ENCODE data around the gene ELAVL3. TPM values are rescaled to one million over a fixed set of nuclear protein-coding genes. Genes with fewer than 3 reads are reported as not detected.

Gene ELAVL3
- total and polyA plus RNA-seq, 3 donors from 2014 or later = 0.74 to 7.5 (median 6.1) TPM

- H3K4me1 ChIP-seq = no peaks in the 10 kb centered on the region
- no peak overlapping the region for H3K27ac ChIP-seq
- TF ChIP-seq POLR2A (IDR thresholded peaks at IDR 0.05) (no peak), CTCF (IDR thresholded peaks at IDR 0.05) (peak; percentile 60 to 68 (median 63))
- no peaks in the 10 kb centered on the region for H3K9me3 ChIP-seq
- DNase-seq = no peak
- WGBS, 2 donors = 69% methylated on average over 14 to 18 of the region's 23 CpGs
- H3K4me3 ChIP-seq = no peak overlapping the region
- intact Hi-C loops (cut with DNase I; ENCODE audit: low total_unique reads) = loop anchor here (10.0 kb wide), 1 partner anchor 152 kb away; the partner anchor contains the start of gene TSPAN16
- no peaks in the 10 kb centered on the region for H3K27me3 ChIP-seq
- no peaks in the 10 kb centered on the region for H3K36me3 ChIP-seq (ENCODE audit: low read depth, missing control alignments)
Observed at GRCh38 chr19:11446652-11447301, 34.1 kb downstream of the ELAVL3 start.

DNA sequence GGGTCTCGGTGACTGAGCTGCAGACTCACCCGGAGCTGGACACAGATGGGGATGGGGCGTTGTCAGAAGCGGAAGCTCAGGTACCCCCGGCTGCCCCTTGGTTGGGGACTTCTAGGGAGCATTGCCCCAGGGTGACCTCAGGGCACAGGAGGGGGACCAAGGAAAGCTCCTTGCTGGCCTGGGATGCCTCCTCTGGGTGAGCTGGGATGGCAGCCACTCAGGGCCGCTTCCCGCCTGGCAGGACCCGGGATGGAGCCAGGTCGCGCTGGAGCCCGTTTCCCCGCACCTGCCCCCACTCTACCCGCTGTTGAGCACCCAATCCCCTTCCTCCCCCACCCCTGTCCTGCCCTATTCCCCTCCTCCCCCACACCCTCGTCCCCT is 34.6 kb downstream of the ELAVL3 start:
- Histone ChIP-seq H3K36me3 (ENCODE audit: low read depth, missing control alignments) (no peaks in the 10 kb centered on the region), H3K4me3 (no peak overlapping the region), H3K27ac (no peak overlapping the region), H3K4me1 (no peaks in the 10 kb centered on the region), H3K9me3 (no peaks in the 10 kb centered on the region), H3K27me3 (no peaks in the 10 kb centered on the region)
- no peak for DNase-seq
- TF ChIP-seq CTCF (IDR thresholded peaks at IDR 0.05) (no peak), POLR2A (IDR thresholded peaks at IDR 0.05) (no peak)
- intact Hi-C loops (cut with DNase I; ENCODE audit: low total_unique reads) = loop anchor here (10.0 kb wide), 1 partner anchor 151 kb away; the partner anchor contains the start of gene TSPAN16
- WGBS, 2 donors = 82 to 83% methylated on average over 6 to 12 of the region's 14 CpGs

GRCh38 chr19:11445141-11445540 is 35.7 kb downstream of the ELAVL3 start:
- WGBS, 2 donors = 90% methylated on average over 3 to 13 of the region's 13 CpGs
- intact Hi-C loops (cut with DNase I; ENCODE audit: low total_unique reads) = loop anchor here (10.0 kb wide), 1 partner anchor 150 kb away; the partner anchor contains the start of gene TSPAN16
- TF ChIP-seq CTCF (IDR thresholded peaks at IDR 0.05) (no peak), POLR2A (IDR thresholded peaks at IDR 0.05) (no peak)

GRCh38 chr19:11444059-11444458 is 36.8 kb downstream of the ELAVL3 start:
- H3K36me3 ChIP-seq (ENCODE audit: low read depth, missing control alignments) = no peaks in the 10 kb centered on the region
- DNase-seq = no peak
- intact Hi-C loops (cut with DNase I; ENCODE audit: low total_unique reads) = loop anchor here (10.0 kb wide), 1 partner anchor 149 kb away; the partner anchor contains the start of gene TSPAN16

More at GRCh38 chr19:11445141-11445540, 35.7 kb downstream of the ELAVL3 start:
- DNase-seq = no peak
- Histone ChIP-seq H3K36me3 (ENCODE audit: low read depth, missing control alignments) (no peaks in the 10 kb centered on the region), H3K9me3 (no peaks in the 10 kb centered on the region), H3K4me3 (no peak overlapping the region), H3K27ac (no peak overlapping the region), H3K27me3 (no peaks in the 10 kb centered on the region), H3K4me1 (peaks cover 5% of the 10 kb centered on the region)

More at GRCh38 chr19:11444059-11444458, 36.8 kb downstream of the ELAVL3 start:
- Histone ChIP-seq H3K4me1 (peaks cover 5% of the 10 kb centered on the region), H3K4me3 (no peak overlapping the region), H3K27ac (no peak overlapping the region), H3K9me3 (no peaks in the 10 kb centered on the region), H3K27me3 (no peaks in the 10 kb centered on the region)
- TF ChIP-seq POLR2A (IDR thresholded peaks at IDR 0.05) = no peak
- TF ChIP-seq CTCF (IDR thresholded peaks at IDR 0.05) = no peak
- WGBS, 2 donors = 84 to 88% methylated on average over 5 of the region's 5 CpGs
